CD4-positive, alpha-beta T cell treated with Interleukin-10 for 1 hour (primary cell): ENCODE measurements around the gene TMEM139.

Experiments used
- DNase-seq: peaks from one replicate; pipeline ENCODE4 v3.0.0-alpha.2; 2020

Gene TMEM139

GRCh38 chr7:143329471-143330170 lies 44.9 kb downstream of the TMEM139 start:
- no peak for DNase-seq

GRCh38 chr7:143331179-143331801 lies 46.5 kb downstream of the TMEM139 start:
- DNase-seq, result no peak

- no peak for DNase-seq
These were observed 49.5 kb downstream of the TMEM139 start for GRCh38 chr7:143334244-143334643.

GRCh38 chr7:143337216-143337615 lies 52.5 kb downstream of the TMEM139 start:
- DNase-seq, result no peak
